H9 (cell line): ENCODE data around the gene BSN. TPM values are rescaled to one million over a fixed set of nuclear protein-coding genes. Genes with fewer than 3 reads are reported as not detected.

Experiments used
- DNase-seq: peaks from one replicate; pipeline ENCODE4 v3.0.0-alpha.2; 2017
- H2AFZ ChIP-seq: one replicate; pipeline ENCODE4 v1.6.1; 2013; ENCODE audit warnings: mild to moderate bottlenecking, low read length, control low read depth, moderate library complexity
- H2AK5ac ChIP-seq: 2 replicates; pipeline ENCODE4 v1.6.1; 2013; ENCODE audit warnings: low read length, control low read depth, mixed read lengths; ENCODE audit not compliant: insufficient read length
- H2BK120ac ChIP-seq: one replicate; pipeline ENCODE4 v1.6.1; 2013; ENCODE audit warnings: low read depth, mild to moderate bottlenecking, low read length, control low read depth, inconsistent platforms; ENCODE audit not compliant: poor library complexity, severe bottlenecking
- H2BK12ac ChIP-seq: 2 replicates; pipeline ENCODE4 v1.6.1; 2013; ENCODE audit warnings: low read length, control low read depth, mixed read lengths, low read depth; ENCODE audit not compliant: insufficient read length
- H2BK15ac ChIP-seq: 2 replicates; pipeline ENCODE4 v1.6.1; 2013; ENCODE audit warnings: low read depth, low read length, control low read depth
- H2BK20ac ChIP-seq: one replicate; pipeline ENCODE4 v1.6.1; 2013; ENCODE audit warnings: low read depth, mild to moderate bottlenecking, low read length, control low read depth, inconsistent platforms; ENCODE audit not compliant: poor library complexity, severe bottlenecking
- H2BK5ac ChIP-seq: 2 replicates; pipeline ENCODE4 v1.6.1; 2013; ENCODE audit warnings: low read length, control low read depth, mixed read lengths; ENCODE audit not compliant: insufficient read length
- H3K14ac ChIP-seq: 2 replicates; pipeline ENCODE4 v1.6.1; 2013; ENCODE audit warnings: low read length, control low read depth; ENCODE audit not compliant: insufficient read depth
- H3K18ac ChIP-seq: 2 replicates; pipeline ENCODE4 v1.6.1; 2013; ENCODE audit warnings: low read depth, mild to moderate bottlenecking, mixed read lengths, low read length, control low read depth; ENCODE audit not compliant: insufficient read length
- H3K23ac ChIP-seq: 2 replicates; pipeline ENCODE4 v1.6.1; 2013; ENCODE audit warnings: low read length, control low read depth, mixed read lengths, low read depth; ENCODE audit not compliant: insufficient read length
- H3K23me2 ChIP-seq: 2 replicates; pipeline ENCODE4 v1.6.1; 2013; ENCODE audit warnings: low read depth, mild to moderate bottlenecking, mixed read lengths, low read length, control low read depth; ENCODE audit not compliant: insufficient read length, poor library complexity, severe bottlenecking
- H3K27ac ChIP-seq: 2 replicates; pipeline ENCODE4 v1.5.1; 2013; ENCODE audit warnings: low read length, control low read depth, mixed read lengths, low read depth; ENCODE audit not compliant: insufficient read length
- H3K27me3 ChIP-seq: 2 replicates; pipeline ENCODE4 v1.6.1; 2013; ENCODE audit warnings: low read length, control low read depth, inconsistent platforms; ENCODE audit not compliant: insufficient read depth
- H3K4ac ChIP-seq: 2 replicates; pipeline ENCODE4 v1.6.1; 2013; ENCODE audit warnings: low read depth, mild to moderate bottlenecking, control low read depth, inconsistent platforms, low read length, moderate library complexity
- H3K4me1 ChIP-seq: 2 replicates; pipeline ENCODE4 v1.6.1; 2013; ENCODE audit warnings: low read length, control low read depth, inconsistent platforms; ENCODE audit not compliant: insufficient read depth
- H3K4me2 ChIP-seq: 2 replicates; pipeline ENCODE4 v1.6.1; 2013; ENCODE audit warnings: low read length, control low read depth, mixed read lengths; ENCODE audit not compliant: insufficient read length, insufficient read depth
- H3K56ac ChIP-seq: 2 replicates; pipeline ENCODE4 v1.6.1; 2013; ENCODE audit warnings: low read depth, mild to moderate bottlenecking, mixed read lengths, low read length, control low read depth; ENCODE audit not compliant: insufficient read length
- H3K79me1 ChIP-seq: 2 replicates; pipeline ENCODE4 v1.6.1; 2013; ENCODE audit warnings: low read depth, mild to moderate bottlenecking, moderate library complexity, low read length, control low read depth, inconsistent platforms; ENCODE audit not compliant: insufficient read depth, poor library complexity, severe bottlenecking
- H3K79me2 ChIP-seq: 2 replicates; pipeline ENCODE4 v1.6.1; 2013; ENCODE audit warnings: low read length, control low read depth, inconsistent platforms; ENCODE audit not compliant: insufficient read depth
- H3K9ac ChIP-seq: 2 replicates; pipeline ENCODE4 v1.6.1; 2013; ENCODE audit warnings: low read length, control low read depth, mixed read lengths; ENCODE audit not compliant: insufficient read length; ENCODE audit errors: extremely low read depth
- H3K9me3 ChIP-seq: one replicate; pipeline ENCODE4 v1.6.1; 2013; ENCODE audit warnings: low read depth, low read length, inconsistent platforms; ENCODE audit not compliant: control insufficient read depth
- H3T11ph ChIP-seq: one replicate; pipeline ENCODE4 v1.6.1; 2013; ENCODE audit warnings: mild to moderate bottlenecking, low read length, control low read depth, inconsistent platforms
- H4K20me1 ChIP-seq: one replicate; pipeline ENCODE4 v1.6.1; 2013; ENCODE audit not compliant: control insufficient read depth, insufficient read length, insufficient read depth
- H4K5ac ChIP-seq: 2 replicates; pipeline ENCODE4 v1.6.1; 2013; ENCODE audit warnings: low read depth, mild to moderate bottlenecking, mixed read lengths, low read length, control low read depth; ENCODE audit not compliant: insufficient read length
- H4K8ac ChIP-seq: replicated peaks from 2 replicates; pipeline ENCODE4 v1.6.1; 2013; ENCODE audit warnings: low read length, control low read depth, mixed read lengths, low read depth; ENCODE audit not compliant: insufficient read length
- H4K91ac ChIP-seq: 2 replicates; pipeline ENCODE4 v1.6.1; 2013; ENCODE audit warnings: low read depth, mild to moderate bottlenecking, moderate library complexity, mixed read lengths, low read length, control low read depth; ENCODE audit not compliant: insufficient read length
- H3K27ac Mint-ChIP-seq, 3 experiments: 2 replicates in 2 of 3; 3 replicates in 1 of 3; pipeline ENCODE4 v1.8.0; 2020 to 2021; ENCODE audit warnings: mixed read lengths in 3 of 3, mild to moderate bottlenecking in 1 of 3, moderate library complexity in 1 of 3
- H3K27me3 Mint-ChIP-seq: 2 replicates; pipeline ENCODE4 v1.8.0; 2021; ENCODE audit warnings: low read depth, mild to moderate bottlenecking, moderate library complexity, mixed read lengths
- H3K36me3 Mint-ChIP-seq, 3 experiments: 2 replicates in 2 of 3; 3 replicates in 1 of 3; pipeline ENCODE4 v1.8.0; 2020 to 2021; ENCODE audit warnings: low read depth in 3 of 3, mixed read lengths in 3 of 3; ENCODE audit not compliant: insufficient read depth in 1 of 3
- H3K4me1 Mint-ChIP-seq, 2 experiments: 2 replicates each; pipeline ENCODE4 v1.8.0; 2020; ENCODE audit warnings: mixed read lengths in 2 of 2
- H3K4me3 Mint-ChIP-seq, 2 experiments: 2 replicates in 1 of 2; 3 replicates in 1 of 2; pipeline ENCODE4 v1.8.0; 2020 to 2021; ENCODE audit warnings: mild to moderate bottlenecking in 2 of 2, mixed read lengths in 2 of 2, moderate library complexity in 1 of 2
- H3K9me3 Mint-ChIP-seq, 2 experiments: 2 replicates in 1 of 2; 3 replicates in 1 of 2; pipeline ENCODE4 v1.8.0; 2020; ENCODE audit warnings: mild to moderate bottlenecking in 2 of 2, mixed read lengths in 2 of 2, moderate library complexity in 1 of 2
- WGBS: extraction: QIAGEN DNeasy Blood & Tissue Kit; methylation state at CpG from one replicate; pipeline ENCODE4 v1.1.7; 2013; ENCODE audit warnings: missing lambda C conversion rate, low lambda C conversion rate, mixed read lengths; ENCODE audit not compliant: insufficient read length; ENCODE audit errors: extremely low coverage; 5-methylcytosine and 5-hydroxymethylcytosine counted together
- total RNA-seq: library from RNA; stranded (reverse); gene quantifications from 2 replicates; pipeline ENCODE4 v1.2.1, GENCODE V29; 2021
- TF ChIP-seq, protein P1 (sequence below): fragments of 200-600 bp; sonication (generic); conservative IDR thresholded peaks from 3 replicates; pipeline ENCODE4 v1.8.0; 2021; ENCODE audit warnings: antibody characterized with exemption, mild to moderate bottlenecking

Gene BSN
- total RNA-seq, 1 experiment from 2014 or later, result 2.4 TPM

DNA sequence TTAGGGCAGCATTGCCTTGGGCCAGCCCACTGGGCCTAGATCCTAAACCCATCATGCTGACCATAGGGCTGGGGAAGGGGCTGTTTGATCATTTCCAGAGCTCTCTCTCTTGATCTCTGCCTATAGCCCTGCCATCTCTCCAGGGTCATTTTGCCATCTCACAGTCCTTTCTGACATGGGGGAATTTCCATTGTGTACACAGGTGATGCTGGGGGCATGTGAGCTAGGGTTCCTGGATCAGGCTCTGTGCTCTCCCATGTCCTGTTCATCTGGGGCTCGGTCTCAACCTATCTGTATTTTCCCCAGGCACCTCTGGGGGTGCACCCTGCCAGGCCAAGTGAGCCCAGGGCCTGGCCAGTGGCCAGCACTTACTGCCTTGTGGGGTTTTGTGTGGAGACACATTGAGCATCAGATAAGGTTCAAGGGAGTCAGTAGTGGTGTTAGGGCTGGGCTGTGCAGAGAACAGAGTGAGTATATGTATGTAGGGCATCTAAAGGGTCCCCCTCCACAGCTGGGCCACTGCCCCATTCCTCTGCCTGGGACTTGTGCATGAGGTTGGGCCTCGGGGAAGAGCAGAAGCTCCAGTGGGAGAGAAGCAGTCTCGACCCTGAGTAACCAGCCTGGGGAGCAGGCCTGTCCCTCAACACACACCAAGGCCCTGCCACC is 94.2 kb downstream of the BSN start:
- Histone ChIP-seq H4K5ac (no peak overlapping the region), H2AK5ac (no peak overlapping the region), H3K18ac (no peak overlapping the region), H4K91ac (no peak overlapping the region), H2BK15ac (no peak overlapping the region), H3K4ac (no peak overlapping the region), H3K23ac (no peak overlapping the region), H3K27me3 (no peaks in the 10 kb centered on the region), H2BK120ac (no peak overlapping the region), H3K9me3 (no peaks in the 10 kb centered on the region), H3K9ac (no peak overlapping the region), H3K79me2 (no peaks in the 10 kb centered on the region), H2BK5ac (no peak overlapping the region), H2BK12ac (no peak overlapping the region), H4K8ac (no peak overlapping the region), H3K4me1 (no peaks in the 10 kb centered on the region), H2BK20ac (no peak overlapping the region), H3K27ac (no peak overlapping the region), H3K79me1 (no peaks in the 10 kb centered on the region), H2AFZ (no peak overlapping the region), H4K20me1 (no peaks in the 10 kb centered on the region), H3T11ph (no peak overlapping the region), H3K4me2 (no peak overlapping the region), H3K56ac (no peak overlapping the region), H3K14ac (no peak overlapping the region), H3K23me2 (no peaks in the 10 kb centered on the region)
- Mint-ChIP-seq H3K9me3 (no peaks in the 10 kb centered on the region), H3K27ac (peak overlapping the region in 2 of 3 experiments; percentile 23 to 34; a peak in 2 of 7 replicates), H3K4me3 (no peak overlapping the region), H3K27me3 (no peaks in the 10 kb centered on the region), H3K36me3 (no peaks in the 10 kb centered on the region; a peak in 1 of 7 replicates), H3K4me1 (no peaks in the 10 kb centered on the region)
- DNase-seq, result no peak
- TF ChIP-seq, protein P1, sequence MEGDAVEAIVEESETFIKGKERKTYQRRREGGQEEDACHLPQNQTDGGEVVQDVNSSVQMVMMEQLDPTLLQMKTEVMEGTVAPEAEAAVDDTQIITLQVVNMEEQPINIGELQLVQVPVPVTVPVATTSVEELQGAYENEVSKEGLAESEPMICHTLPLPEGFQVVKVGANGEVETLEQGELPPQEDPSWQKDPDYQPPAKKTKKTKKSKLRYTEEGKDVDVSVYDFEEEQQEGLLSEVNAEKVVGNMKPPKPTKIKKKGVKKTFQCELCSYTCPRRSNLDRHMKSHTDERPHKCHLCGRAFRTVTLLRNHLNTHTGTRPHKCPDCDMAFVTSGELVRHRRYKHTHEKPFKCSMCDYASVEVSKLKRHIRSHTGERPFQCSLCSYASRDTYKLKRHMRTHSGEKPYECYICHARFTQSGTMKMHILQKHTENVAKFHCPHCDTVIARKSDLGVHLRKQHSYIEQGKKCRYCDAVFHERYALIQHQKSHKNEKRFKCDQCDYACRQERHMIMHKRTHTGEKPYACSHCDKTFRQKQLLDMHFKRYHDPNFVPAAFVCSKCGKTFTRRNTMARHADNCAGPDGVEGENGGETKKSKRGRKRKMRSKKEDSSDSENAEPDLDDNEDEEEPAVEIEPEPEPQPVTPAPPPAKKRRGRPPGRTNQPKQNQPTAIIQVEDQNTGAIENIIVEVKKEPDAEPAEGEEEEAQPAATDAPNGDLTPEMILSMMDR, result no peak
- WGBS, result no CpG with 5 or more reads among the region's 3 CpGs
